GM12878 (cell line): ENCODE data around the gene NPB. TPM values are rescaled to one million over a fixed set of nuclear protein-coding genes. Genes with fewer than 3 reads are reported as not detected.

Experiments used
- ATAC-seq: fragments of 200-7000 bp; cut with Tn5 transposase; 3 replicates; pipeline ENCODE4 v1.9.1; 2020; ENCODE audit warnings: mild to moderate bottlenecking, moderate library complexity
- BruUV-seq: library from RNA; stranded (reverse); fragments of 400-500 nt; replicated peaks from 2 replicates; lab custom pipeline; 2021; lab: Mats Ljungman, UMichigan
- CTCF ChIA-PET: fragments of 300-600 bp; sonication (Branson Sonifier 250); formaldehyde crosslinking; extraction: SDS; loops from one replicate; lab custom pipeline; 2021; ENCODE audit warnings: inconsistent platforms; lab: Yijun Ruan, JAX
- POLR2A ChIA-PET: fragments of 350-600 bp; formaldehyde crosslinking; extraction: SDS; loops from one replicate; lab custom pipeline; 2021; ENCODE audit warnings: inconsistent platforms; lab: Charles Lee
- RAD21 ChIA-PET: fragments of 300-600 bp; sonication (Branson Sonifier 250); formaldehyde crosslinking; loops from one replicate; lab custom pipeline; 2023; ENCODE audit warnings: antibody characterized with exemption; ENCODE audit not compliant: unreplicated experiment; lab: Charles Lee
- SMC1A ChIA-PET: fragments of 300-600 bp; sonication (Branson Sonifier 250); formaldehyde crosslinking; loops from one replicate; lab custom pipeline; 2023; ENCODE audit not compliant: unreplicated experiment, uncharacterized antibody; lab: Charles Lee
- DNase-seq: peaks from one replicate; pipeline ENCODE4 v3.0.0-alpha.2; 2011; ENCODE audit warnings: low read depth, low spot score
- FAIRE-seq: peaks from 3 replicates; lab custom pipeline; 2011; peaks lifted over from hg19 to GRCh38; lab: Jason Lieb, UNC
- H2AFZ ChIP-seq: 2 replicates; pipeline ENCODE4 v1.6.0; 2011; ENCODE audit warnings: low read depth, low read length, control low read depth; ENCODE audit not compliant: control insufficient read depth
- H3K27ac ChIP-seq: 2 replicates; pipeline ENCODE4 v1.5.1; 2011; ENCODE audit warnings: control low read depth; ENCODE audit not compliant: control insufficient read depth, insufficient read depth
- H3K27me3 ChIP-seq, 2 experiments: replicated peaks in 1 of 2; 2 replicates each; pipeline versions ENCODE4 v1.6.0 to v1.6.1; 2011; ENCODE audit warnings: low read length in 1 of 2; ENCODE audit not compliant: control insufficient read depth in 2 of 2, insufficient read depth in 2 of 2
- H3K36me3 ChIP-seq, 2 experiments: 2 replicates each; pipeline ENCODE4 v1.5.1; 2011; ENCODE audit warnings: low read length in 1 of 2; ENCODE audit not compliant: control insufficient read depth in 2 of 2, insufficient read depth in 2 of 2
- H3K4me1 ChIP-seq: 2 replicates; pipeline ENCODE4 v1.6.1; 2011; ENCODE audit warnings: mild to moderate bottlenecking, low read length, moderate library complexity, mixed read lengths; ENCODE audit not compliant: control insufficient read depth, insufficient read depth
- H3K4me2 ChIP-seq: 2 replicates; pipeline ENCODE4 v1.6.0; 2011; ENCODE audit warnings: control low read depth; ENCODE audit not compliant: control insufficient read depth, insufficient read depth
- H3K4me3 ChIP-seq: fragments of 200-600 bp; sonication (generic); 2 replicates; pipeline ENCODE4 v1.5.1; 2016
- H3K79me2 ChIP-seq: 2 replicates; pipeline ENCODE4 v1.6.0; 2011; ENCODE audit warnings: low read length; ENCODE audit not compliant: control insufficient read depth, insufficient read depth
- H3K9ac ChIP-seq: 2 replicates; pipeline ENCODE4 v1.8.0; 2011; ENCODE audit warnings: low read length, control low read depth, mixed read lengths; ENCODE audit not compliant: control insufficient read depth, insufficient read depth
- H3K9me3 ChIP-seq: replicated peaks from 3 replicates; pipeline ENCODE4 v1.5.1; 2011; ENCODE audit warnings: mild to moderate bottlenecking, low read length; ENCODE audit not compliant: control insufficient read depth, insufficient read depth
- H4K20me1 ChIP-seq: 2 replicates; pipeline ENCODE4 v1.6.0; 2011; ENCODE audit not compliant: control insufficient read depth, insufficient read depth
- BACH1 ChIP-seq: fragments of 450-650 bp; IDR thresholded peaks from 2 replicates; pipeline ENCODE4 v1.6.1; 2017; ENCODE audit warnings: mild to moderate bottlenecking, borderline replicate concordance
- BHLHE40 ChIP-seq, 2 experiments: fragments of 450-650 bp in 1 of 2; IDR thresholded peaks; 2 replicates each; pipeline ENCODE4 v1.6.1; 2011 to 2017; ENCODE audit warnings: low read depth in 2 of 2, borderline replicate concordance in 1 of 2, improper control_type of control experiment in 1 of 2, low read length in 1 of 2, mild to moderate bottlenecking in 1 of 2
- CEBPB ChIP-seq, 2 experiments: fragments of 150-350 bp in 1 of 2; IDR thresholded peaks; 2 replicates each; pipeline ENCODE4 v1.6.1; 2012 to 2014; ENCODE audit warnings: low read depth in 2 of 2, low read length in 2 of 2, borderline replicate concordance in 1 of 2, inconsistent platforms in 1 of 2
- CREB1 ChIP-seq: IDR thresholded peaks from 2 replicates; pipeline ENCODE4 v1.6.1; 2012; ENCODE audit warnings: low read depth, mild to moderate bottlenecking, inconsistent platforms
- ESRRA ChIP-seq: IDR thresholded peaks from 2 replicates; pipeline ENCODE4 v1.6.1; 2012; ENCODE audit warnings: mild to moderate bottlenecking, low read length, improper control_type of control experiment
- JUND ChIP-seq: IDR thresholded peaks from 2 replicates; pipeline ENCODE4 v1.6.1; 2012; ENCODE audit warnings: low read depth, mild to moderate bottlenecking, low read length, improper control_type of control experiment, moderate library complexity
- KAT2A ChIP-seq: conservative IDR thresholded peaks from 2 replicates; pipeline ENCODE4 v1.6.1; 2011; ENCODE audit warnings: low read depth, low read length; ENCODE audit not compliant: control insufficient read depth
- KLF5 ChIP-seq: fragments of 450-650 bp; IDR thresholded peaks from 2 replicates; pipeline ENCODE4 v1.6.1; 2014; ENCODE audit warnings: mild to moderate bottlenecking; ENCODE audit not compliant: partially characterized antibody
- PRDM15 ChIP-seq: fragments of 450-650 bp; formaldehyde crosslinking; IDR thresholded peaks from 2 replicates; pipeline ENCODE4 v1.4.0; 2020; ENCODE audit warnings: mild to moderate bottlenecking, moderate library complexity
- RFX5 ChIP-seq: IDR thresholded peaks from 2 replicates; pipeline ENCODE4 v1.6.1; 2011; ENCODE audit warnings: low read depth, low read length, improper control_type of control experiment
- SREBF1 ChIP-seq: IDR thresholded peaks from 2 replicates; pipeline ENCODE4 v1.6.1; 2012; ENCODE audit warnings: mild to moderate bottlenecking, low read length
- SRF ChIP-seq, 2 experiments: IDR thresholded peaks; 2 replicates each; pipeline ENCODE4 v1.6.1; 2011; ENCODE audit warnings: low read depth in 2 of 2, low read length in 2 of 2, mild to moderate bottlenecking in 1 of 2, moderate library complexity in 1 of 2
- ZBTB4 ChIP-seq: fragments of 450-650 bp; formaldehyde crosslinking; IDR thresholded peaks from 2 replicates; pipeline ENCODE4 v1.4.0; 2022; ENCODE audit warnings: mild to moderate bottlenecking, moderate library complexity
- WGBS: methylation state at CpG from one replicate; pipeline ENCODE4 v1.1.6; 2016; ENCODE audit warnings: low lambda C conversion rate; ENCODE audit not compliant: insufficient replicate concordance, insufficient coverage; ENCODE audit errors: missing lambda C conversion rate; 5-methylcytosine and 5-hydroxymethylcytosine counted together
- in situ Hi-C: fragments of 300-500 bp; cut with MboI; formaldehyde crosslinking; loops from 9 replicates; pipeline ENCODE4 v1.14.3; 2018; ENCODE audit warnings: mixed read lengths
- intact Hi-C: fragments of 100-400 bp; cut with micrococcal nuclease; formaldehyde crosslinking; loops from one replicate; pipeline ENCODE4 v1.14.2; 2022; ENCODE audit not compliant: unreplicated experiment
- polyA plus RNA-seq, 11 experiments: library from polyadenylated mRNA; depleted of rRNA in 4 of 11; unstranded in 6 of 11; stranded (reverse) in 5 of 11; fragments of >200 nt; fragmentation: Nextera tagmentation in 4 of 11; fragmentation: Illumina TruSeq in 1 of 11; extraction: Ambion mirVana in 4 of 11; extraction: Trizol in 1 of 11; gene quantifications; 1 replicate in 1 of 11; 2 replicates in 10 of 11; pipeline versions ENCODE4 v1.2.1 to v1.2.3, GENCODE V29; 2011 to 2016; ENCODE audit warnings: inconsistent platforms in 2 of 11, missing spikeins in 2 of 11, low read depth in 1 of 11
- total RNA-seq, 4 experiments: library from RNA; depleted of rRNA in 3 of 4; stranded (reverse); fragments of >200 nt in 3 of 4; fragmentation: Illumina TruSeq in 1 of 4; extraction: Trizol in 1 of 4; gene quantifications; 2 replicates each; pipeline versions ENCODE4 v1.2.1 to v1.2.3, GENCODE V29; 2013 to 2021
- TF ChIP-seq, protein P1 (sequence below): fragments of 450-650 bp; IDR thresholded peaks from 2 replicates; pipeline ENCODE4 v1.6.1; 2016; ENCODE audit warnings: mild to moderate bottlenecking

The NPB gene
- total and polyA plus RNA-seq, 10 of the 15 experiments (the other 5 are each of a cell fraction or from before 2014, with no cell fraction given): 0.03 to 0.40 (median 0.15) TPM; not detected in 2

DNA sequence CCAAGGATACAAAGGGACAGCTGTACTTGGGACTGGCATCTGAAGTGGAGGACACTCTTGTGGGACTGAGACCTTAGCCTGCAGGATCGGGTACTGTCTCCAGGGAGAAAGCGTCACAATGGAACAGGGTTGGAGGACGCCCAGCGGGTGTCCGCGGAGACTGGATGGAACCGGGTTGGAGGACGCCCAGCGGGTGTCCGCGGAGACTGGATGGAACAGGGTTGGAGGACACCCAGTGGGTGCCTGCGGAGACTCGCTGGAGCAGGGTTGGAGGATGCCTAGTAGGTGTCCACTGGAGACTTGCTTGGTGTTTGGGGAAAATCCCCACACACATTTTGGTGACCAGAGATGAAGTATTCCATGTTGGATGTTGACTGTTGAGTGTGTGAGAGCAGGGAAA is 45.2 kb downstream of the NPB start, which contains the start of gene MYADML2:
Gene MYADML2 (minus strand): TSS at position 45 of the 400 bp plus-strand sequence. CDS start 5,492 bp downstream, outside the sequence.
- ChIA-PET SMC1A (no interaction called here), CTCF (no interaction called here), RAD21 (no interaction called here), POLR2A (no interaction called here)
- H3K4me3 ChIP-seq: no peak within 1 kb of the TSS
- H3K4me2 ChIP-seq: no peak within 1 kb of the TSS
- no peaks in the 10 kb centered on the region for H4K20me1 ChIP-seq
- H2AFZ ChIP-seq: no peak within 1 kb of the TSS
- DNase-seq (no peak), ATAC-seq (no peak), FAIRE-seq (no peak)
- no peaks in the 10 kb centered on the region for H3K36me3 ChIP-seq
- H3K9me3 ChIP-seq: no peaks in the 10 kb centered on the region
- H3K4me1 ChIP-seq: no peaks in the 10 kb centered on the region
- 58% methylated on average over 9 of the region's 13 CpGs for WGBS
- no TSS peak for BruUV-seq
- TF ChIP-seq JUND (no peak), ESRRA (no peak), CEBPB (IDR thresholded peaks at IDR 0.05; ENCODE audit: borderline replicate concordance in 1 of 2, low read depth in 2 of 2, low read length in 2 of 2) (no peak), PRDM15 (CRISPR knock-in tag) (no peak), RFX5 (no peak), KAT2A (no peak), BHLHE40 (IDR thresholded peaks at IDR 0.05; ENCODE audit: borderline replicate concordance in 1 of 2, low read depth in 2 of 2, low read length in 1 of 2) (no peak), CREB1 (no peak), SRF (IDR thresholded peaks at IDR 0.05; ENCODE audit: low read depth in 2 of 2, low read length in 2 of 2) (no peak), SREBF1 (no peak), KLF5 (no peak), BACH1 (no peak), ZBTB4 (CRISPR knock-in tag) (no peak)
- TF ChIP-seq, protein P1, sequence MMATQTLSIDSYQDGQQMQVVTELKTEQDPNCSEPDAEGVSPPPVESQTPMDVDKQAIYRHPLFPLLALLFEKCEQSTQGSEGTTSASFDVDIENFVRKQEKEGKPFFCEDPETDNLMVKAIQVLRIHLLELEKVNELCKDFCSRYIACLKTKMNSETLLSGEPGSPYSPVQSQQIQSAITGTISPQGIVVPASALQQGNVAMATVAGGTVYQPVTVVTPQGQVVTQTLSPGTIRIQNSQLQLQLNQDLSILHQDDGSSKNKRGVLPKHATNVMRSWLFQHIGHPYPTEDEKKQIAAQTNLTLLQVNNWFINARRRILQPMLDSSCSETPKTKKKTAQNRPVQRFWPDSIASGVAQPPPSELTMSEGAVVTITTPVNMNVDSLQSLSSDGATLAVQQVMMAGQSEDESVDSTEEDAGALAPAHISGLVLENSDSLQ: no peak
- H3K79me2 ChIP-seq: no peaks in the 10 kb centered on the region
- H3K27me3 ChIP-seq: no peaks in the 10 kb centered on the region
- H3K27ac ChIP-seq: no peak within 1 kb of the TSS
- H3K9ac ChIP-seq: no peak within 1 kb of the TSS
- in situ Hi-C loops: no loop called here
- intact Hi-C loops: no loop called here
